Activated CD8-positive, alpha-beta memory T cell treated with anti-CD3 and anti-CD28 coated beads, Interleukin-2, amount 50 U/mL, for 4 hours (primary cell): ENCODE data around the gene MRS2.

Experiments
- DNase-seq: peaks from one replicate; pipeline ENCODE4 v3.0.0-alpha.2; 2020

MRS2 gene

DNA sequence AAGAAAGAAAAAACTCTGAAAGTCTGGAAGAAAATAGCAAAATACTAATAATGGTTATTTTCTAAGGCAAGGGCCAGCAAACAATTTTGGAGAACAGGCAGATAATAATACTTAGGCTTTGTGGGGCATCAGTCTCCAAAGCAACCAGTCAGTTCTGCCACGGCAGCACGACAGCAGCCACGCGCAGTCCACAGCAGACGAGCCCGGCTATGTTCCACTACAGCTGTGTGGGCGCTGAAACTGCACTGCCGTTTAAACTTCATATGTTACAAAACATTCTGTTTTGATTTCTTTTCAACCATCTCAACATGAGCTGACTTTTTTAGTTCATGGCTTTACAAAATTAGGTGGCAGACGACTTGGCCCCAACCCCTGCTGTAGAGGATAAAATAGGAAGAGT is 29.9 kb downstream of the MRS2 start:
- no peak for DNase-seq

DNA sequence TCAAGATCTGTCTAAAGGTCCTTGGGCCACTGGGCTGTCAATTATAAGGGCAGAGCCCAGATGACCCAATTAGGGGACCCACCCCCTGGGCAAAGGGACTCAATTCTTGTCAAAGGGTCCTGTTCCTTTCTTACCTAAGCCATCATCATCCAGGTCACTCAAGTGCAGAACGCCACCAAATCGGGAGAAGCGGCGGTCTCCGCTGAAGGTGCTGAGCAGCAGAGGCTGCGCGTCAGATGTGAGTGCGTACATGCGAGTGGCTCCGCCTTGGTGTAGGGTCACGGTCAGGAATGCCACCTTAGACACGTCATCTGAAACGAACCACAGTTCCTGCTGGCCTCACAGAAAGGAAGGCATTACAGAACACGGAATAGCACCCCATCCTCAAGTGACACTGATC is 34.2 kb downstream of the MRS2 start:
- DNase-seq = no peak

GRCh38 chr6:24439858-24440539 is 37.3 kb downstream of the MRS2 start:
- no peak for DNase-seq

- no peak for DNase-seq
These were observed 38.3 kb downstream of the MRS2 start for GRCh38 chr6:24440897-24441598.

DNA sequence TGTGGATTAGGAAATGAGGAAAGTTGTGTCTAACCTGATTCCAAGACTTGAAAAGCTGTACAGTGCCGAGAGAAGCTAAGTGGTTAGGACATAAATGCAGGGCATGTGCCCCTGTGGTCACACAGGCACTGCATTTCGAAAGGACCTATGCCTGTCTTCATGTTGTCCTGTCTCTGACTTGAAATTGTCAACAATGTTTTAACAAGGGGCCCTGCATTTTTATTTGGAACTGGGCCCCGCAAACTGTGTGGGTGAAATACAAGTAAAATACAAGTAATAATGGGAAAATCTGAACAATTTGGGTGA is 38.8 kb downstream of the MRS2 start:
- DNase-seq = no peak

- DNase-seq = no peak
These were observed 41.9 kb downstream of the MRS2 start for GRCh38 chr6:24444588-24444987.

GRCh38 chr6:24445704-24446103 is 43.0 kb downstream of the MRS2 start:
- DNase-seq = no peak

GRCh38 chr6:24446670-24447069 is 43.9 kb downstream of the MRS2 start:
- DNase-seq = no peak

- no peak for DNase-seq
These were observed 45.7 kb downstream of the MRS2 start for GRCh38 chr6:24448396-24448795.

GRCh38 chr6:24448828-24449525 is 46.2 kb downstream of the MRS2 start:
- no peak for DNase-seq

- DNase-seq = no peak
These were observed 49.0 kb downstream of the MRS2 start for GRCh38 chr6:24451581-24452388.

GRCh38 chr6:24453921-24454320 is 51.2 kb downstream of the MRS2 start:
- no peak for DNase-seq

DNA sequence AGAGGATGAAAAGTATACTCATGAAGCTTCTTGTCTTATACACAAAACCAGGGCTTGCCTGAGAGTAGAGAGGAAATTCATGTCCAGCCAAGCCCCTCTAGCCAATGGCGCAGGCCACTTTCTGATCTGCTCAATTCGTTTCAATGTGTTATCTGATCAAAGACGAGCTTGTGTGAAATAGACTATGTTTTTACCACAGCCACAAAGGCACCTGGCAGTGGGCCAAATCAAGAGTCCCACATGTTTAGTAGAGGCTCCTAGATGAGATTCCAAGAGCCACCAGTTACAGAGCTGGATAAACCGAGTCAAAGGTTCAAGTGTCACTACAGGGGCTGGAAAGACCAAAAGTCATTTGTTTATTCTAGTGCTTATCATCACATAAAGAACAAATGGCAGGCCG is 51.7 kb downstream of the MRS2 start:
- DNase-seq = no peak

- no peak for DNase-seq
These were observed 52.3 kb downstream of the MRS2 start for GRCh38 chr6:24455061-24455460.

DNA sequence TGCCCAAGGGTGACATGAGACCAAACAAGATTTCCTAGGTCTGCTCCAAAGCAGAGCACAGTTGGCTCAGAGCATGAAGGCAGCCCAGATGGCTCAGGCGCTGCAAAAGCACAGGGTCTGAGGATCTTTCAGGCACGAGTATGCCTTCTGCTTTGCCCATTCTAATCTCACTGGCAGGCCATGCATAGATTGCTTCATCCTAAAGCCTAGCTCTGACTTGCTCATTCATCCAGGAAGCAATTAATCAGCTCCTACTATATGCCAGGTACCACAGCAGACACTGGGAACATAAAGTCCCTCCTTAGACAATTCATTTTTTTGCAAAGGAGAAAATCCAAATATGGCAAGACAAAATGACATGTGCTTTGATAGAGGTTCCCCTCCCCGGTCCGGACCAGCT is 55.4 kb downstream of the MRS2 start:
- no peak for DNase-seq

DNA sequence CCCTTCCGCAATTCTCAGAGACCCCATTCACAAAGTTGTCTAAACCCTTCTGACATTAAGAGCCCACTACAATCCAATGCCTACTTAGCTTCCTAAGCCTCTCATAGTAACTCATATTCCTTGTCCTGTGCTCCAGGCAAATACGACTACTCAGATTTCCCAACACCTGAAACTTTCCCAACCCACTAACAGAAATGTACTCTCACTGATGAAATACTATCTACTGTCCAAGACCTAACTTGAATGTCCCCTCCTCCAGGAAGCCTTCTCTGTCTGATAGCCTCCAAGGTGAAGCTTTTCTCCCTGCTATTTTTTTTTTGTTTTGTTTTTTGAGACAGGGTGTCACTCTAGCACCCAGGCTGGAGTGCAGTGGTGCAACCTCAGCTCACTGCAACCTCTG is 56.2 kb downstream of the MRS2 start:
- no peak for DNase-seq

DNA sequence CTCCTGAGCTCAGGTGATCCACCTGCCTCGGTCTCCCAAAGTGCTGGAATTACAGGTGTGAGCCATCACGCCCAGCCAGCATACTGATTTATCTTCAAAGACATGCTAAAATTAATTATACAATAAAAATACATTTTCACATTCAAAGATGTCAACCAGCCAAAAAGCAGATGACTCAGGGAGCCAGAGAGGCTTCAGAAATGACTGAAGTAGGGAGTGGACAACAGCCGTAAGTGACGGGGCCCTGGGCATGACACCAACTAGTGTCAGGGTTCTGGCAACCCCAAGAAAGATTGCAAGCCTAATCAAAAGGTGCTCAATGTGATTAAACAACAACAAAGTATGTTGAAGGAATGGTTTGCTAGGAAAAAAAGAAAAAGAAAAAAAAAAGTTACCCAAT is 58.2 kb downstream of the MRS2 start:
- no peak for DNase-seq

DNA sequence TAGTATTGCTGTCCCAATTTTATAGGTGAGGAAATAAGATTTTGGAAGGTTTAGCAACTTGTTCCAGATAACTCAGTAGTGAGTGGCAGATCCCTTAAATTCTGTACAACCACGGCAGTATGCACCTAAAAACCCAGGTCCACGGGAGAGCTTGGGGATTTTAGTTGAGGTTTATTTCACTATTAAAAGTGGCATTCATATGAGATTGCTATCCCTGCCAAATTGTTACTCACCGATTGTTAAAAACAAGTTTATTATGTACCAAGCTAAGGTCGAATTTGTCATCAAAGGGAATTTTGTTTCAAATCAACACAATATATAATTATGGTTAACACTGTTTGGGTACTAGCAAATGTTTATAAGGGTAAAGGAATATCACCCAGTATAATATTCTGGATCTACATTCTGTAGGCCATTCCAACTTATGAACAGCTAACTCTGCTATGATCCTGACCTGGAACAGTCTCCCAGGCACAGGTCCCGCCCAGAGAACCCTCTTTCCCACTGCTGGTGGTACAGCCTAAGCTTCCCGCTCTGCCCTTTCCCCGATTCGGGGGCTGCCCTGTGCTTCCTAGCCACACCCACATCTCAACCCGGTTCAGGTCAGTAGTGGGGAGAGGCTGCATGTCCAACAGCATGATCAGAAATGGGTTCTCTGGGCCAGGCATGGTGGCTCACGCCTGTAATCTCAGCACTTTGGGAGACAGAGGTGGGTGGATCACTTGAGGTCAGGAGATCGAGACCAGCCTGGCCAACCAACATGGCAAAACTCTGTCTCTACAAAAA is 61.7 kb downstream of the MRS2 start:
- DNase-seq = no peak

GRCh38 chr6:24469811-24470210 is 67.1 kb downstream of the MRS2 start:
- DNase-seq = no peak

- DNase-seq = no peak
These were observed 69.4 kb downstream of the MRS2 start for GRCh38 chr6:24472181-24472580.
